SK-MEL-5 (cell line): ENCODE results near the gene IL4R. TPM values are rescaled to one million over a fixed set of nuclear protein-coding genes. Genes with fewer than 3 reads are reported as not detected.
A peak's percentile ranks its signal among the peaks of the same experiment; 100 is the strongest.

Experiments
- DNase-seq: peaks from one replicate; pipeline ENCODE4 v3.0.0-alpha.2; 2016; ENCODE audit warnings: low read depth, low spot score
- in situ Hi-C: cut with HindIII; loops from 2 replicates; pipeline ENCODE4 v1.10.0; 2016; ENCODE audit warnings: low sequenced_read_pairs, high pct_unique_total_duplicates, low pct_unique_long_range_greater_than_20kb
- total RNA-seq: library from RNA; depleted of rRNA; stranded (reverse); fragments of >200 nt; shearing (Covaris generic); gene quantifications from 2 replicates; pipeline ENCODE4 v1.2.3, GENCODE V29; 2014

The IL4R gene
- total RNA-seq, 1 experiment from 2014 or later = 5.6 TPM

- DNase-seq = no peak
- in situ Hi-C loops = no loop called here
Observed at GRCh38 chr16:27335349-27336053, 21.7 kb downstream of the IL4R start.

GRCh38 chr16:27337024-27337423 lies 23.2 kb downstream of the IL4R start:
- in situ Hi-C loops = no loop called here
- DNase-seq = no peak

- in situ Hi-C loops = no loop called here
- no peak for DNase-seq
Observed at GRCh38 chr16:27339180-27339579, 25.4 kb downstream of the IL4R start.

- DNase-seq = no peak
- in situ Hi-C loops = no loop called here
Observed at GRCh38 chr16:27340654-27341053, 26.9 kb downstream of the IL4R start.

GRCh38 chr16:27341549-27341948 lies 27.8 kb downstream of the IL4R start:
- no peak for DNase-seq
- in situ Hi-C loops = no loop called here

GRCh38 chr16:27341971-27342370 lies 28.2 kb downstream of the IL4R start:
- no peak for DNase-seq
- in situ Hi-C loops = no loop called here

- DNase-seq = no peak
- in situ Hi-C loops = no loop called here
Observed at GRCh38 chr16:27344721-27345120, 30.9 kb downstream of the IL4R start.

- in situ Hi-C loops = no loop called here
- no peak for DNase-seq
Observed at GRCh38 chr16:27345201-27345600, 31.4 kb downstream of the IL4R start.

- in situ Hi-C loops = no loop called here
- no peak for DNase-seq
Observed at GRCh38 chr16:27346819-27347218, 33.0 kb downstream of the IL4R start.

GRCh38 chr16:27347930-27348685 lies 34.3 kb downstream of the IL4R start:
- in situ Hi-C loops = no loop called here
- no peak for DNase-seq

GRCh38 chr16:27349276-27349675 lies 35.5 kb downstream of the IL4R start:
- in situ Hi-C loops = no loop called here
- DNase-seq = no peak

GRCh38 chr16:27350006-27350405 lies 36.2 kb downstream of the IL4R start:
- in situ Hi-C loops = no loop called here
- no peak for DNase-seq

GRCh38 chr16:27351989-27352388 lies 38.2 kb downstream of the IL4R start:
- in situ Hi-C loops = no loop called here
- no peak for DNase-seq

GRCh38 chr16:27353853-27354252 lies 40.1 kb downstream of the IL4R start:
- no peak for DNase-seq
- in situ Hi-C loops = no loop called here

GRCh38 chr16:27355610-27356009 lies 41.8 kb downstream of the IL4R start:
- peak; percentile 75 for DNase-seq

GRCh38 chr16:27356794-27357193 lies 43.0 kb downstream of the IL4R start:
- DNase-seq = no peak
- in situ Hi-C loops = no loop called here

More at GRCh38 chr16:27355610-27356009, 41.8 kb downstream of the IL4R start:
- in situ Hi-C loops = no loop called here

GRCh38 chr16:27359051-27359450 lies 45.3 kb downstream of the IL4R start:
- DNase-seq = no peak
- in situ Hi-C loops = no loop called here

GRCh38 chr16:27359615-27360014 lies 45.8 kb downstream of the IL4R start:
- DNase-seq = no peak
- in situ Hi-C loops = no loop called here

- no peak for DNase-seq
- in situ Hi-C loops = no loop called here
Observed at GRCh38 chr16:27361987-27362386, 48.2 kb downstream of the IL4R start.
